Karpas-422 (cell line): ENCODE measurements around the gene SLF2. TPM values are rescaled to one million over a fixed set of nuclear protein-coding genes. Genes with fewer than 3 reads are reported as not detected.

Experiments
- DNase-seq: peaks from one replicate; pipeline ENCODE4 v3.0.0-alpha.2; 2015
- H2AFZ ChIP-seq: fragments of 200-600 bp; sonication (generic); 2 replicates; pipeline ENCODE4 v1.6.1; 2014; ENCODE audit warnings: antibody characterized with exemption, low read length, mixed read lengths
- H3K27ac ChIP-seq: fragments of 200-600 bp; sonication (generic); 2 replicates; pipeline ENCODE4 v1.5.1; 2014; ENCODE audit warnings: mild to moderate bottlenecking, low read length, moderate library complexity
- H3K27me3 ChIP-seq: fragments of 200-600 bp; sonication (generic); 2 replicates; pipeline ENCODE4 v1.6.1; 2014; ENCODE audit warnings: low read length, mixed read lengths
- H3K36me3 ChIP-seq: fragments of 200-600 bp; sonication (generic); 2 replicates; pipeline ENCODE4 v1.6.1; 2014; ENCODE audit warnings: low read length, mixed read lengths; ENCODE audit not compliant: insufficient read depth
- H3K4me1 ChIP-seq: fragments of 200-600 bp; sonication (generic); 2 replicates; pipeline ENCODE4 v1.6.1; 2014; ENCODE audit warnings: mild to moderate bottlenecking, low read length, mixed read lengths
- H3K4me2 ChIP-seq: fragments of 200-600 bp; sonication (generic); 2 replicates; pipeline ENCODE4 v1.6.1; 2014; ENCODE audit warnings: low read length, low read depth, mild to moderate bottlenecking; ENCODE audit not compliant: poor library complexity, severe bottlenecking
- H3K4me3 ChIP-seq: fragments of 200-600 bp; sonication (generic); 2 replicates; pipeline ENCODE4 v1.5.1; 2014; ENCODE audit warnings: mild to moderate bottlenecking, antibody characterized with exemption, low read length, mixed read lengths
- H3K79me2 ChIP-seq: fragments of 200-600 bp; sonication (generic); 2 replicates; pipeline ENCODE4 v1.6.1; 2014; ENCODE audit warnings: mild to moderate bottlenecking, low read length, mixed read lengths
- H3K9ac ChIP-seq: fragments of 200-600 bp; sonication (generic); 2 replicates; pipeline ENCODE4 v1.6.0; 2014; ENCODE audit warnings: low read length
- H3K9me2 ChIP-seq: fragments of 200-600 bp; sonication (generic), shearing (Covaris generic); replicated peaks from 2 replicates; pipeline ENCODE4 v1.6.0; 2014; ENCODE audit warnings: mild to moderate bottlenecking, low read length, moderate library complexity; ENCODE audit not compliant: insufficient read depth
- H3K9me3 ChIP-seq: fragments of 300-700, 200-600 bp; sonication (generic); 2 replicates; pipeline ENCODE4 v1.6.1; 2014; ENCODE audit warnings: low read length, mixed read lengths
- H4K20me1 ChIP-seq: fragments of 200-600 bp; sonication (generic); 2 replicates; pipeline ENCODE4 v1.6.1; 2014; ENCODE audit warnings: mild to moderate bottlenecking, antibody characterized with exemption, low read length, low read depth; ENCODE audit not compliant: insufficient read depth
- total RNA-seq: library from RNA; depleted of rRNA; stranded (reverse); fragments of >200 nt; shearing (Covaris generic); gene quantifications from 2 replicates; pipeline ENCODE4 v1.2.3, GENCODE V29; 2014; ENCODE audit warnings: low replicate concordance

SLF2 gene
- total RNA-seq, 1 experiment from 2014 or later, result 52.4 TPM

- Histone ChIP-seq H3K27ac (no peak overlapping the region), H3K27me3 (no peaks in the 10 kb centered on the region), H2AFZ (no peak overlapping the region), H3K9ac (no peak overlapping the region), H3K4me1 (peaks cover 4% of the 10 kb centered on the region), H3K4me2 (no peak overlapping the region), H3K9me2 (no peaks in the 10 kb centered on the region), H3K9me3 (no peaks in the 10 kb centered on the region), H3K36me3 (no peaks in the 10 kb centered on the region), H3K79me2 (no peaks in the 10 kb centered on the region), H4K20me1 (no peaks in the 10 kb centered on the region), H3K4me3 (no peak overlapping the region)
- no peak for DNase-seq
Observed at GRCh38 chr10:100876585-100877460, 35.9 kb upstream of the SLF2 start.

DNA sequence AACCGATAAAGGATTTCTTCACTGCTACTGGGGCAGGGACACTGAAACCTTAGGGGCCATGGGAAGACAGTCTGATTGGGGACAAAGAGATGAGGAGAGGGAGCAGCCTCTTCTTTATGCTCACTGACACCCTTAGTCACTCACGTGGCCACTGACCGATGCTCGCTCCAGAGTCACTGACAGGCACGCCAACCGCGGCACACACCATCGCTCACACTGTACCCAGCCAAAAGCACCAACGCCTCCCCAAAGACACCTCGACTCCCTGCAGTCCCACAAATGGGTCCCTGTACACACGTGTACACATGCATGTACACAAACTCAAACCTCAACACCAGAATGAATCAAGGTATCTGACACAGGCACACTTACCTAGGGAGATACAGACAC is 35.3 kb upstream of the SLF2 start:
- Histone ChIP-seq H3K4me2 (no peak overlapping the region), H2AFZ (no peak overlapping the region)

DNA sequence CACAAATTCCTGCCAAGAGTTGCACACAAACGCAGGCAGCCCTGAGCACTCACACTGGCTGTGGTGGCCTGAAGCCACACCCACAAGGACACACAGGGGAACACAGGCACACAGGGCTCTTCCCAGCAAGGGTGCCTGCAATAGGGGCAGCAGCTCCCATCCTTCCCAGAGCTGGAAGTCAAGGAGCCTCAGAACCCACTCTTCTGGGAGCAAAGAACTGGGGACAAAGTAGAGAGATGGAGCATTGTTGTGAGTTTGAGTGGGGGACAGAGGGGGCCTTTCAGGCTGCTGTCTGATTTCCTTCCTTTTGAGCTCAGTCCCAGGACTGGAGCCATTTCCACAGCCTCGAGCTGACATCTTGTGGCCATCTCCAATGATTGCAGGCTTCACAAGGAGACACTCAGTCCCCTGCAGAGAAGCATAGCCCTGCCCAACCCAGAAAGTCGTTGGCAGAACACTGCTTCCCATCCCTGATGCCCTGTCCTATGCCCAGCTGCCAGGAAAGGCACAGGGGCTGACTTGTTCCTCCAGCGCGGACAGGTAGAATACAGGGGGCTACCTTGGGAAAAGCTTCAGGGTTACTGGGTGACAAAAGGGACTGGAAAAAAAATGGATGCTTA is 34.4 kb upstream of the SLF2 start:
- H4K20me1 ChIP-seq, result no peaks in the 10 kb centered on the region
- no peaks in the 10 kb centered on the region for H3K36me3 ChIP-seq
- peaks cover 4% of the 10 kb centered on the region for H3K4me1 ChIP-seq
- no peaks in the 10 kb centered on the region for H3K9me2 ChIP-seq
- H3K27me3 ChIP-seq, result no peaks in the 10 kb centered on the region
- no peak overlapping the region for H2AFZ ChIP-seq
- peak; percentile 85 for DNase-seq
- no peaks in the 10 kb centered on the region for H3K9me3 ChIP-seq
- no peak overlapping the region for H3K4me2 ChIP-seq
- no peak overlapping the region for H3K4me3 ChIP-seq
- no peaks in the 10 kb centered on the region for H3K79me2 ChIP-seq
- no peak overlapping the region for H3K27ac ChIP-seq
- H3K9ac ChIP-seq, result no peak overlapping the region

More for the DNA sequence above, 35.3 kb upstream of the SLF2 start:
- no peaks in the 10 kb centered on the region for H3K79me2 ChIP-seq
- H3K36me3 ChIP-seq, result no peaks in the 10 kb centered on the region
- no peaks in the 10 kb centered on the region for H3K9me2 ChIP-seq
- H3K9ac ChIP-seq, result no peak overlapping the region
- H3K4me1 ChIP-seq, result peaks cover 4% of the 10 kb centered on the region
- H3K27me3 ChIP-seq, result no peaks in the 10 kb centered on the region
- no peaks in the 10 kb centered on the region for H3K9me3 ChIP-seq
- H3K27ac ChIP-seq, result no peak overlapping the region
- no peak overlapping the region for H3K4me3 ChIP-seq
- no peak for DNase-seq
- H4K20me1 ChIP-seq, result no peaks in the 10 kb centered on the region

DNA sequence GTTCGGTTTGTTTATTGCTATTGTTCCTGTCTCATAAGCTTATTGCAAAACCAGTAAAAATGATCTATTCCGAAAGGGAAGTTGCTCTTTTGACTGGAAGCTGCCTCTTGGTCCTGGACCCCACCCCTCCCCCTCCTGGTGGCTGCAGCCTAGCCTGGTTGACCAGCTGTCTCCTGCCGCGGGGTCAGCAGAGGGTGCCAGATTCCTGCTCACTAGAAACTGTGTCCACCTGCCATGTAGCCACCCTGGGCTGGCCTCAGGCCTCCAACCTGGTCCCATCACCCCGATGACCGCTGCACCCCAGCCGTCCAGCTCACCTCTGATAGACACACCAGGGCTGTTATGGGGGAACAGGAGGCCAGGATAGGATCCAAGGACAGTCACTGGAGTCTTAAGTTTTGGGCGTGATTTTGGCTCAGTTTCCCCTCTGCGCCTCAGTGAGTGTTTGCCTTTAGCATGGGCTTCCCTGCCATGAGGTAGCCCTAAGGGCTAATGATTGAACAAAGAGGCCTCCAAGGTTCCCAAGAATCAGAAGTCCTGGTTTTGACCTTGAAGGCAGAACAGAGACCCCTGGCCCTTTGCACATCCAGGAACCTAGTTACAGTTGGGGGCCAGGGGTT is 32.9 kb upstream of the SLF2 start:
- H3K27ac ChIP-seq, result no peak overlapping the region
- H3K9ac ChIP-seq, result no peak overlapping the region
- H2AFZ ChIP-seq, result no peak overlapping the region
- DNase-seq, result no peak
- H3K36me3 ChIP-seq, result no peaks in the 10 kb centered on the region
- no peak overlapping the region for H3K4me2 ChIP-seq
- no peaks in the 10 kb centered on the region for H3K27me3 ChIP-seq
- no peak overlapping the region for H3K4me3 ChIP-seq
- peaks cover 4% of the 10 kb centered on the region for H3K4me1 ChIP-seq
- no peaks in the 10 kb centered on the region for H3K9me3 ChIP-seq
- no peaks in the 10 kb centered on the region for H3K9me2 ChIP-seq
- H3K79me2 ChIP-seq, result no peaks in the 10 kb centered on the region
- no peaks in the 10 kb centered on the region for H4K20me1 ChIP-seq

DNA sequence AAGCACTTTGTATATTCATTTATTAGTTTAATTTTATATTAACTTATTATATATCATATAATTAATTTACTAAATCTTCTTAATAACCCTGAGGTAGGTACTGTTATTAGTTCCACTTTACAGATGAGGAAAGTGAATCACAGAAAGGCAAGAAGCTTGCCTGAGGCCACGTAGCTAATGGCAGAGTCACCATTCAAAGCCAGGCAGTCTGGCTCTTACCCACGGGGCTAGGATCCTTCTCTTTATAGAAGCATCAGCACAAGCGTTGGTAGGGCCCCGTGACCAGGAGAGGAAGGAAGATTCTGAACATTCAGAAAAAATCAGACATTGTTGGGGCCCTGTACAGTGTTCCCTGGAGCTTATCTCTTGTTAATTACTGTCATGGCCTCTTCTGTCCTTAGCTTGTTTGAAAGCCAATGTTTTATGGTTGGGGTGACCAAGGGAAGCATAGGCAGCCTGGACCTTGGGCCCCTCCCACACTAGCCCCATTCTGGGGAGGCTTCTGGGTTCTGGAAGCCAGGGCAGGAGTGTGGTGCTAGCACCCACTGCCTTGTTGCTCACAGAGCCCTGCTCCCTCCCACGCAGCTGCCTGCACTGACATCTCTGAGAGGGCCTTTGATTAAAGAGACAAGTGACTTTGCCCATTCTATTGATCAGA is 31.1 kb upstream of the SLF2 start:
- no peak overlapping the region for H3K4me2 ChIP-seq
- H3K36me3 ChIP-seq, result no peaks in the 10 kb centered on the region
- H3K4me1 ChIP-seq, result peaks cover 4% of the 10 kb centered on the region
- H3K4me3 ChIP-seq, result no peak overlapping the region
- no peaks in the 10 kb centered on the region for H3K27me3 ChIP-seq
- no peaks in the 10 kb centered on the region for H3K79me2 ChIP-seq
- H4K20me1 ChIP-seq, result no peaks in the 10 kb centered on the region
- H3K9me3 ChIP-seq, result no peaks in the 10 kb centered on the region
- DNase-seq, result no peak
- no peak overlapping the region for H2AFZ ChIP-seq
- H3K9ac ChIP-seq, result no peak overlapping the region
- H3K27ac ChIP-seq, result no peak overlapping the region
- no peaks in the 10 kb centered on the region for H3K9me2 ChIP-seq

- Histone ChIP-seq H2AFZ (no peak overlapping the region), H3K9ac (no peak overlapping the region)
Observed at GRCh38 chr10:100882252-100882651, 30.5 kb upstream of the SLF2 start.

DNA sequence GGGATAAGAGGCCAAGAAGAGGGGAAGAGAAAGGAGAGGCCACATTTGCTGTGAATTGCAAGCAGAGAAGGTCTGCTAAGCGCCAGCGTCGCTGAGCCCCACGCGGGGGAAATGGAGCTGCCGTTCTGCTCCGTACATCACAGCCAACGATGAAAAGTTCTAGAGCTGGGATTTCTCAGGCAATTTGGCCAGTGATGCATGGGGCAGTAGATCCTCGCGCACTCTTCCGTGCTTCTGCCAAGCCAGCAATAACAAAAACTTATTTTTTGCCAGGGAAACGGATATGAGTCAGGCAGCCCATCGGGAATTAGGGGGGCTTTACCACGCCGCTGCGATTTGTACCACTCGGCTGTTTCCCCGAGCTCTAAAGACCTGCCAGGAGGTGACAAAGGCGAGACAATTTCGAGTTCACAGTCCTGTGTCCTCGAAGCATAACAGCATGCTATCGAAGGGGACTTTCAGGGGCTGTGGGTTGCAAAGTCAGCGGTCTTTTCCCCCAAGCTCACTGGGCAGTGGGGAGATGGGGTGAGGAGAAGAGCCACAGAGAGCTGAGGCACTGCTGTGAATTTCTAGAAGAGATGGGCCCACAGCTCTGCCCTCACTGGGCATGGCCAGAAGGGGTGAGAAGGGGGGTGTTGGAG is 30.0 kb upstream of the SLF2 start:
- Histone ChIP-seq H3K4me3 (no peak overlapping the region), H4K20me1 (no peaks in the 10 kb centered on the region), H3K9ac (no peak overlapping the region), H3K79me2 (no peaks in the 10 kb centered on the region), H3K4me1 (peaks cover 4% of the 10 kb centered on the region), H3K4me2 (no peak overlapping the region), H3K27ac (no peak overlapping the region), H3K9me2 (no peaks in the 10 kb centered on the region), H3K36me3 (no peaks in the 10 kb centered on the region), H3K9me3 (no peaks in the 10 kb centered on the region), H3K27me3 (no peaks in the 10 kb centered on the region), H2AFZ (no peak overlapping the region)
- no peak for DNase-seq

More at GRCh38 chr10:100882252-100882651, 30.5 kb upstream of the SLF2 start:
- Histone ChIP-seq H3K4me1 (peaks cover 4% of the 10 kb centered on the region), H3K27ac (no peak overlapping the region), H3K4me2 (no peak overlapping the region), H3K4me3 (no peak overlapping the region), H3K79me2 (no peaks in the 10 kb centered on the region), H4K20me1 (no peaks in the 10 kb centered on the region), H3K36me3 (no peaks in the 10 kb centered on the region), H3K9me3 (no peaks in the 10 kb centered on the region), H3K9me2 (no peaks in the 10 kb centered on the region), H3K27me3 (no peaks in the 10 kb centered on the region)
- DNase-seq, result no peak
